Activated naive CD8-positive, alpha-beta T cell treated with anti-CD3 and anti-CD28 coated beads, Interleukin-2, amount 50 U/mL, for 24 hours (primary cell): ENCODE data around the gene ACP6.

Experiments used
- ATAC-seq: fragments of 150-1000 bp; cut with Tn5 transposase; one replicate; pipeline ENCODE4 v1.10.0; 2021
- DNase-seq: peaks from one replicate; pipeline ENCODE4 v3.0.0; 2021
- H3K27ac Mint-ChIP-seq: one replicate; pipeline ENCODE4 v1.8.0; 2021; ENCODE audit warnings: mild to moderate bottlenecking, mixed read lengths
- H3K27me3 Mint-ChIP-seq: one replicate; pipeline ENCODE4 v1.8.0; 2021; ENCODE audit warnings: mixed read lengths
- H3K36me3 Mint-ChIP-seq: one replicate; pipeline ENCODE4 v1.8.0; 2021; ENCODE audit warnings: low read depth, mixed read lengths
- H3K4me1 Mint-ChIP-seq: one replicate; pipeline ENCODE4 v1.8.0; 2021; ENCODE audit warnings: mixed read lengths
- H3K4me3 Mint-ChIP-seq: one replicate; pipeline ENCODE4 v1.8.0; 2021; ENCODE audit warnings: mild to moderate bottlenecking, moderate library complexity, mixed read lengths
- H3K9me3 Mint-ChIP-seq: one replicate; pipeline ENCODE4 v1.8.0; 2021; ENCODE audit warnings: mixed read lengths

Gene ACP6

GRCh38 chr1:147635342-147635741, 35.0 kb downstream of the ACP6 start:
- DNase-seq (no peak), ATAC-seq (no peak)
- Mint-ChIP-seq H3K4me3 (no peak overlapping the region), H3K27ac (no peak overlapping the region), H3K4me1 (no peaks in the 10 kb centered on the region), H3K9me3 (no peaks in the 10 kb centered on the region), H3K27me3 (no peaks in the 10 kb centered on the region), H3K36me3 (no peaks in the 10 kb centered on the region)

- H3K27me3 Mint-ChIP-seq = no peaks in the 10 kb centered on the region
- no peaks in the 10 kb centered on the region for H3K4me1 Mint-ChIP-seq
- ATAC-seq = no peak
- no peak for DNase-seq
- H3K27ac Mint-ChIP-seq = no peak overlapping the region
- H3K4me3 Mint-ChIP-seq = no peak overlapping the region
- H3K9me3 Mint-ChIP-seq = no peaks in the 10 kb centered on the region
- H3K36me3 Mint-ChIP-seq = no peaks in the 10 kb centered on the region
Observed at GRCh38 chr1:147634645-147635044, 35.7 kb downstream of the ACP6 start.

GRCh38 chr1:147633759-147634158, 36.6 kb downstream of the ACP6 start:
- Mint-ChIP-seq H3K27ac (no peak overlapping the region), H3K27me3 (no peaks in the 10 kb centered on the region), H3K9me3 (no peaks in the 10 kb centered on the region), H3K4me1 (peaks cover 4% of the 10 kb centered on the region), H3K4me3 (no peak overlapping the region), H3K36me3 (no peaks in the 10 kb centered on the region)
- no peak for ATAC-seq
- DNase-seq = no peak

- Mint-ChIP-seq H3K9me3 (no peaks in the 10 kb centered on the region), H3K4me1 (peaks cover 16% of the 10 kb centered on the region), H3K4me3 (no peak overlapping the region), H3K36me3 (no peaks in the 10 kb centered on the region), H3K27ac (no peak overlapping the region), H3K27me3 (no peaks in the 10 kb centered on the region)
- no peak for DNase-seq
- ATAC-seq = no peak
Observed at GRCh38 chr1:147631839-147632238, 38.5 kb downstream of the ACP6 start.

GRCh38 chr1:147630447-147630846, 39.9 kb downstream of the ACP6 start:
- peaks cover 24% of the 10 kb centered on the region for H3K4me1 Mint-ChIP-seq
- no peaks in the 10 kb centered on the region for H3K27me3 Mint-ChIP-seq
- H3K36me3 Mint-ChIP-seq = no peaks in the 10 kb centered on the region
- H3K4me3 Mint-ChIP-seq = no peak overlapping the region
- DNase-seq (no peak), ATAC-seq (no peak)
- no peak overlapping the region for H3K27ac Mint-ChIP-seq
- H3K9me3 Mint-ChIP-seq = no peaks in the 10 kb centered on the region

GRCh38 chr1:147630022-147630421, 40.3 kb downstream of the ACP6 start:
- Mint-ChIP-seq H3K27ac (no peak overlapping the region), H3K9me3 (no peaks in the 10 kb centered on the region), H3K4me3 (no peak overlapping the region), H3K4me1 (peaks cover 24% of the 10 kb centered on the region), H3K36me3 (peaks cover 3% of the 10 kb centered on the region), H3K27me3 (no peaks in the 10 kb centered on the region)
- DNase-seq = no peak
- ATAC-seq = no peak

- no peak overlapping the region for H3K27ac Mint-ChIP-seq
- no peaks in the 10 kb centered on the region for H3K9me3 Mint-ChIP-seq
- no peaks in the 10 kb centered on the region for H3K27me3 Mint-ChIP-seq
- no peak overlapping the region for H3K4me3 Mint-ChIP-seq
- H3K4me1 Mint-ChIP-seq = peaks cover 24% of the 10 kb centered on the region
- no peak for DNase-seq
- no peak for ATAC-seq
- H3K36me3 Mint-ChIP-seq = peaks cover 5% of the 10 kb centered on the region
Observed at GRCh38 chr1:147628441-147628840, 41.9 kb downstream of the ACP6 start.

GRCh38 chr1:147627435-147628110, 42.8 kb downstream of the ACP6 start:
- H3K4me3 Mint-ChIP-seq = no peak overlapping the region
- H3K9me3 Mint-ChIP-seq = no peaks in the 10 kb centered on the region
- ATAC-seq = peak; percentile 82
- no peaks in the 10 kb centered on the region for H3K27me3 Mint-ChIP-seq
- H3K4me1 Mint-ChIP-seq = peaks cover 24% of the 10 kb centered on the region
- no peak overlapping the region for H3K27ac Mint-ChIP-seq
- peaks cover 8% of the 10 kb centered on the region for H3K36me3 Mint-ChIP-seq
- DNase-seq = peak; percentile 63

- ATAC-seq (no peak), DNase-seq (no peak)
- no peak overlapping the region for H3K27ac Mint-ChIP-seq
- H3K4me3 Mint-ChIP-seq = no peak overlapping the region
- peaks cover 24% of the 10 kb centered on the region for H3K4me1 Mint-ChIP-seq
- H3K27me3 Mint-ChIP-seq = no peaks in the 10 kb centered on the region
- H3K9me3 Mint-ChIP-seq = no peaks in the 10 kb centered on the region
- H3K36me3 Mint-ChIP-seq = peaks cover 8% of the 10 kb centered on the region
Observed at GRCh38 chr1:147626739-147627138, 43.6 kb downstream of the ACP6 start.

GRCh38 chr1:147626291-147626690, 44.0 kb downstream of the ACP6 start:
- ATAC-seq (no peak), DNase-seq (no peak)
- H3K27me3 Mint-ChIP-seq = no peaks in the 10 kb centered on the region
- H3K9me3 Mint-ChIP-seq = no peaks in the 10 kb centered on the region
- H3K4me3 Mint-ChIP-seq = no peak overlapping the region
- peaks cover 24% of the 10 kb centered on the region for H3K4me1 Mint-ChIP-seq
- H3K27ac Mint-ChIP-seq = no peak overlapping the region
- H3K36me3 Mint-ChIP-seq = peaks cover 10% of the 10 kb centered on the region

GRCh38 chr1:147625362-147625995, 44.8 kb downstream of the ACP6 start:
- H3K36me3 Mint-ChIP-seq = peaks cover 16% of the 10 kb centered on the region
- H3K27ac Mint-ChIP-seq = no peak overlapping the region

GRCh38 chr1:147624529-147624928, 45.8 kb downstream of the ACP6 start:
- Mint-ChIP-seq H3K27me3 (no peaks in the 10 kb centered on the region), H3K27ac (no peak overlapping the region), H3K4me1 (peaks cover 24% of the 10 kb centered on the region), H3K4me3 (no peak overlapping the region), H3K36me3 (peaks cover 16% of the 10 kb centered on the region), H3K9me3 (no peaks in the 10 kb centered on the region)
- DNase-seq (no peak), ATAC-seq (no peak)

More at GRCh38 chr1:147625362-147625995, 44.8 kb downstream of the ACP6 start:
- H3K9me3 Mint-ChIP-seq = no peaks in the 10 kb centered on the region
- DNase-seq (no peak), ATAC-seq (no peak)
- H3K27me3 Mint-ChIP-seq = no peaks in the 10 kb centered on the region
- peaks cover 24% of the 10 kb centered on the region for H3K4me1 Mint-ChIP-seq
- no peak overlapping the region for H3K4me3 Mint-ChIP-seq

GRCh38 chr1:147624011-147624410, 46.3 kb downstream of the ACP6 start:
- no peaks in the 10 kb centered on the region for H3K9me3 Mint-ChIP-seq
- H3K27ac Mint-ChIP-seq = no peak overlapping the region
- H3K36me3 Mint-ChIP-seq = peaks cover 16% of the 10 kb centered on the region
- peaks cover 20% of the 10 kb centered on the region for H3K4me1 Mint-ChIP-seq
- no peak overlapping the region for H3K4me3 Mint-ChIP-seq
- ATAC-seq (no peak), DNase-seq (no peak)
- no peaks in the 10 kb centered on the region for H3K27me3 Mint-ChIP-seq

- H3K9me3 Mint-ChIP-seq = no peaks in the 10 kb centered on the region
- no peak overlapping the region for H3K4me3 Mint-ChIP-seq
- DNase-seq (no peak), ATAC-seq (no peak)
- H3K4me1 Mint-ChIP-seq = peaks cover 29% of the 10 kb centered on the region
- no peaks in the 10 kb centered on the region for H3K27me3 Mint-ChIP-seq
- peaks cover 27% of the 10 kb centered on the region for H3K36me3 Mint-ChIP-seq
- H3K27ac Mint-ChIP-seq = no peak overlapping the region
Observed at GRCh38 chr1:147622731-147623130, 47.6 kb downstream of the ACP6 start.

- peaks cover 44% of the 10 kb centered on the region for H3K36me3 Mint-ChIP-seq
- ATAC-seq = no peak
- H3K4me3 Mint-ChIP-seq = no peak overlapping the region
Observed at GRCh38 chr1:147620543-147620942, 49.8 kb downstream of the ACP6 start.

More at GRCh38 chr1:147620543-147620942, 49.8 kb downstream of the ACP6 start:
- Mint-ChIP-seq H3K27me3 (no peaks in the 10 kb centered on the region), H3K9me3 (no peaks in the 10 kb centered on the region), H3K27ac (no peak overlapping the region), H3K4me1 (peaks cover 23% of the 10 kb centered on the region)
- DNase-seq = no peak
